ENCODE data around the gene NLE1.

GRCh38 chr17:35089586-35090296, 52.4 kb downstream of the NLE1 start:
- TF ChIP-seq CTCF (IDR thresholded peaks at IDR 0.05) (peak in 1 of 3 experiments; percentile 17), POLR2A (IDR thresholded peaks at IDR 0.05; ENCODE audit: low read depth) (no peak), POLR2AphosphoS5 (IDR thresholded peaks at IDR 0.05) (no peak)

Data from esophagus muscularis mucosa (tissue), 3 donors.